Mesendoderm (in vitro differentiated cells): ENCODE data around the gene TLX1.
A peak's percentile ranks its signal among the peaks of the same experiment; 100 is the strongest.
"Not testable (repeated sequence)": the region's sequence is repeated elsewhere in the genome, so short reads cannot be mapped to it uniquely, and the experiment has no call there.

ENCODE experiments used
- DNase-seq: peaks from one replicate; pipeline ENCODE4 v3.0.0; 2013
- H2AK5ac ChIP-seq: 2 replicates; pipeline ENCODE4 v1.6.1; 2013; ENCODE audit warnings: low read length, inconsistent platforms
- H2BK120ac ChIP-seq: 2 replicates; pipeline ENCODE4 v1.6.1; 2013; ENCODE audit warnings: low read depth, mild to moderate bottlenecking, low read length, moderate library complexity, mixed read lengths
- H2BK15ac ChIP-seq: replicated peaks from 2 replicates; pipeline ENCODE4 v1.6.1; 2013; ENCODE audit warnings: low read depth, mild to moderate bottlenecking, moderate library complexity
- H2BK5ac ChIP-seq: 2 replicates; pipeline ENCODE4 v1.6.1; 2013; ENCODE audit warnings: low read length, inconsistent platforms
- H3K18ac ChIP-seq: 2 replicates; pipeline ENCODE4 v1.6.1; 2013; ENCODE audit warnings: mild to moderate bottlenecking, low read length, mixed read lengths
- H3K23ac ChIP-seq: one replicate; pipeline ENCODE4 v1.6.1; 2013; ENCODE audit warnings: low read length
- H3K27ac ChIP-seq: 2 replicates; pipeline ENCODE4 v1.5.1; 2013; ENCODE audit warnings: low read depth, mild to moderate bottlenecking, inconsistent platforms, low read length, moderate library complexity
- H3K27me3 ChIP-seq: 2 replicates; pipeline ENCODE4 v1.6.1; 2013; ENCODE audit warnings: low read length, control low read depth, mild to moderate bottlenecking, inconsistent platforms; ENCODE audit not compliant: insufficient read depth, poor library complexity
- H3K36me3 ChIP-seq: 2 replicates; pipeline ENCODE4 v1.6.1; 2013; ENCODE audit warnings: low read length, inconsistent platforms; ENCODE audit not compliant: control insufficient read depth, insufficient read depth
- H3K4ac ChIP-seq: one replicate; pipeline ENCODE4 v1.6.1; 2013; ENCODE audit warnings: low read depth, mild to moderate bottlenecking, low read length, moderate library complexity
- H3K4me1 ChIP-seq: 2 replicates; pipeline ENCODE4 v1.6.1; 2013; ENCODE audit warnings: low read depth, low read length, inconsistent platforms; ENCODE audit not compliant: control insufficient read depth
- H3K4me2 ChIP-seq: 2 replicates; pipeline ENCODE4 v1.6.1; 2013; ENCODE audit warnings: low read length
- H3K4me3 ChIP-seq: 2 replicates; pipeline ENCODE4 v1.5.1; 2013; ENCODE audit warnings: mild to moderate bottlenecking, low read length
- H3K56ac ChIP-seq: one replicate; pipeline ENCODE4 v1.6.1; 2013; ENCODE audit warnings: low read length
- H3K79me1 ChIP-seq: 2 replicates; pipeline ENCODE4 v1.6.1; 2013; ENCODE audit warnings: low read length, inconsistent platforms
- H3K79me2 ChIP-seq: 2 replicates; pipeline ENCODE4 v1.6.1; 2013; ENCODE audit warnings: mild to moderate bottlenecking, low read length; ENCODE audit not compliant: control insufficient read depth, insufficient read depth
- H3K9ac ChIP-seq: 2 replicates; pipeline ENCODE4 v1.6.1; 2013; ENCODE audit warnings: low read length, inconsistent platforms
- H4K5ac ChIP-seq: one replicate; pipeline ENCODE4 v1.6.1; 2013; ENCODE audit warnings: low read length
- H4K8ac ChIP-seq: one replicate; pipeline ENCODE4 v1.6.1; 2013; ENCODE audit warnings: low read depth, mild to moderate bottlenecking, control low read depth, low read length, moderate library complexity
- WGBS: extraction: QIAGEN DNeasy Blood & Tissue Kit; methylation state at CpG from one replicate; pipeline ENCODE4 v1.1.7; 2013; ENCODE audit warnings: low lambda C conversion rate, missing lambda C conversion rate; ENCODE audit not compliant: insufficient coverage; ENCODE audit errors: extremely low coverage; 5-methylcytosine and 5-hydroxymethylcytosine counted together

Gene TLX1

GRCh38 chr10:101146392-101147251 is 15.5 kb downstream of the TLX1 start:
- Histone ChIP-seq H3K36me3 (no peaks in the 10 kb centered on the region), H4K5ac (no peak overlapping the region), H3K4ac (no peak overlapping the region), H3K23ac (no peak overlapping the region), H3K27ac (no peak overlapping the region), H3K4me3 (no peak overlapping the region), H2BK15ac (no peak overlapping the region), H3K79me2 (no peaks in the 10 kb centered on the region), H3K79me1 (no peaks in the 10 kb centered on the region), H2AK5ac (no peak overlapping the region), H4K8ac (no peak overlapping the region), H3K56ac (peak overlapping the region; percentile 34), H3K9ac (peak overlapping the region; percentile 19), H3K4me1 (no peaks in the 10 kb centered on the region), H3K27me3 (peaks cover 71% of the 10 kb centered on the region), H2BK120ac (no peak overlapping the region), H3K18ac (no peak overlapping the region), H3K4me2 (peak overlapping the region; percentile 29), H2BK5ac (no peak overlapping the region)
- no CpG with 5 or more reads among the region's 55 CpGs for WGBS
- no peak for DNase-seq

GRCh38 chr10:101151395-101151794 is 20.3 kb downstream of the TLX1 start:
- Histone ChIP-seq H4K8ac (no peak overlapping the region), H3K9ac (no peak overlapping the region), H3K27ac (no peak overlapping the region), H3K79me1 (no peaks in the 10 kb centered on the region), H3K27me3 (peaks cover 35% of the 10 kb centered on the region), H3K18ac (no peak overlapping the region), H2AK5ac (no peak overlapping the region), H3K4ac (no peak overlapping the region), H3K36me3 (no peaks in the 10 kb centered on the region), H3K56ac (no peak overlapping the region), H3K4me2 (no peak overlapping the region), H2BK5ac (no peak overlapping the region), H2BK120ac (no peak overlapping the region), H4K5ac (no peak overlapping the region), H3K79me2 (no peaks in the 10 kb centered on the region), H3K23ac (no peak overlapping the region), H3K4me1 (no peaks in the 10 kb centered on the region), H3K4me3 (no peak overlapping the region), H2BK15ac (no peak overlapping the region)
- WGBS, result no CpG with 5 or more reads among the region's 4 CpGs
- DNase-seq, result no peak

GRCh38 chr10:101152316-101152715 is 21.2 kb downstream of the TLX1 start:
- H3K27me3 ChIP-seq, result peaks cover 26% of the 10 kb centered on the region
- no peak overlapping the region for H4K5ac ChIP-seq
- H2AK5ac ChIP-seq, result no peak overlapping the region
- WGBS, result no CpG with 5 or more reads among the region's 3 CpGs
- H3K18ac ChIP-seq, result no peak overlapping the region
- H3K23ac ChIP-seq, result no peak overlapping the region
- no peaks in the 10 kb centered on the region for H3K79me1 ChIP-seq
- H3K4ac ChIP-seq, result no peak overlapping the region
- no peak overlapping the region for H2BK5ac ChIP-seq
- no peaks in the 10 kb centered on the region for H3K36me3 ChIP-seq
- no peak overlapping the region for H3K4me3 ChIP-seq
- H4K8ac ChIP-seq, result no peak overlapping the region
- DNase-seq, result no peak
- no peak overlapping the region for H3K9ac ChIP-seq
- no peak overlapping the region for H3K56ac ChIP-seq
- no peaks in the 10 kb centered on the region for H3K79me2 ChIP-seq
- H2BK15ac ChIP-seq, result no peak overlapping the region
- H3K27ac ChIP-seq, result no peak overlapping the region
- H3K4me1 ChIP-seq, result no peaks in the 10 kb centered on the region
- H3K4me2 ChIP-seq, result no peak overlapping the region
- no peak overlapping the region for H2BK120ac ChIP-seq

- H2BK15ac ChIP-seq, H3K4me1 ChIP-seq, H3K36me3 ChIP-seq, H2AK5ac ChIP-seq, H3K4me3 ChIP-seq, H3K56ac ChIP-seq, H3K4me2 ChIP-seq, H3K27ac ChIP-seq, H3K4ac ChIP-seq, H4K5ac ChIP-seq, DNase-seq, H3K18ac ChIP-seq, H3K9ac ChIP-seq, H3K79me1 ChIP-seq, H3K79me2 ChIP-seq, H2BK120ac ChIP-seq, H2BK5ac ChIP-seq, H4K8ac ChIP-seq, H3K23ac ChIP-seq, H3K27me3 ChIP-seq: not testable (repeated sequence)
- WGBS, result no CpG with 5 or more reads among the region's 5 CpGs
These were observed 23.4 kb downstream of the TLX1 start for GRCh38 chr10:101154506-101154905.

GRCh38 chr10:101155896-101156295 is 24.8 kb downstream of the TLX1 start:
- no peak for DNase-seq
- Histone ChIP-seq H3K27ac (no peak overlapping the region), H3K27me3 (peaks cover 7% of the 10 kb centered on the region), H3K79me2 (no peaks in the 10 kb centered on the region), H3K4ac (no peak overlapping the region), H2BK15ac (no peak overlapping the region), H4K8ac (no peak overlapping the region), H2BK5ac (no peak overlapping the region), H3K18ac (no peak overlapping the region), H3K4me3 (no peak overlapping the region), H2BK120ac (no peak overlapping the region), H3K36me3 (no peaks in the 10 kb centered on the region), H3K4me1 (no peaks in the 10 kb centered on the region), H3K9ac (no peak overlapping the region), H2AK5ac (no peak overlapping the region), H3K23ac (no peak overlapping the region), H3K56ac (no peak overlapping the region), H4K5ac (no peak overlapping the region), H3K4me2 (no peak overlapping the region), H3K79me1 (no peaks in the 10 kb centered on the region)
- WGBS, result no CpG with 5 or more reads among the region's 3 CpGs
